GM18499 (cell line): Measurements from ENCODE around the gene RIPK1.

Experiments
- ATAC-seq: cut with Tn5 transposase; IDR thresholded peaks from one replicate; pipeline ENCODE4 v1.9.1; 2021; ENCODE audit warnings: moderate number of reproducible peaks; ENCODE audit not compliant: insufficient read depth, unreplicated experiment

RIPK1 gene

GRCh38 chr6:3157131-3157933 is 89.0 kb downstream of the RIPK1 start, which contains the start of gene TUBB2A:
TUBB2A (minus strand) TSS chr6:3157544; CDS start chr6:3157463, 81 bp downstream.
- ATAC-seq, result no peak

GRCh38 chr6:3159805-3160781 is 91.8 kb downstream of the RIPK1 start:
- ATAC-seq, result no peak

- no peak for ATAC-seq
Observed at GRCh38 chr6:3162067-3162497, 93.8 kb downstream of the RIPK1 start.

DNA sequence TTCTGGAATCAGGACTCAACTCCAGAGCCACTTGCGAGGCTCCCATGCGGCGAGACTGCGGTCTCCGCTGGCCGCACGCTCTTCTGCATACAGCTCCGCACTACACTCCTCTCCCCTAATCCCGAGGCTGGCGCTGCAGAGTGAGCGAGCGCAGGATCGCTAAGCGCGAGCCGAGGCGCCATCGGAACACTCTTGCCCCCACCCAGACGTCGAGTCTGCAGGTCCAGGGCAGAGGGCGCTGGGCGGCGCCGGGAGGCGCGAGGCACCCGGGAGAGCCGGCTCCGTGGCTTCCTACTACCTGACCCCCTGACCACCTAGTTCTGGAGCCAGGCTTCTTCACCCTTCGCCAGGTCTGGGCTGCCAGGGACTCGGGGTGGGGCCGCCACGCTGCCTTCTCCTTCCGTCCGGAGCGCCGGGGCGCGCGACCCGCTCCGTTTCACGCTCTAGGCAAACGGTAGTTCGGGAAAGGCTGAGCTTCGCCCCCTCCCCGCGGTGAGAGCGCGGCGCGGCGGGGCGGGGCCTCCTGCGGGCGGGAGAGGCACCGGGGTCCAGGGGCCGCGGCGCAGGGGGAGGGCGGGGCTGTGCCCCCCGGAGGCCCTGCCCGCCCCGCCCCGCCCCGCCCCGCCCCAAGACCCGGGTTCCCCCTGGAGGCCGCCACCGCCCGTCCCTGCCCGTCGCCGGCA is 94.4 kb downstream of the RIPK1 start:
- no peak for ATAC-seq

DNA sequence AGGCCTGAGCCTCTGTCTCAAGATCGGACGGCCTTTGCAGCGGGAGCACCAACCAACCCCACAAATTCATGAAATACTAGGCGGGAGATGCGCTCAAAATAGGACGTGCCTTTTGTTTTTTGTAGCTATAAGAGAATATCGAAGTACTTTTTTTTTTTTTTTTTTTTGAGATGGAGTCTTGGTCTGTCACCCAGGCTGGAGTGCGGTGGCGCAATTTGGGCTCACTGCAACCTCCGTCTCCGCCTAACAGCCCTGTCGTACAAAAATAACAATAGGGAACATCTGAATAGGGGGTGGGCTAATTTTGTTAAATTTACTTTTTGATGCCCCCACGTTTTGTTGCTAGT is 94.9 kb downstream of the RIPK1 start:
- no peak for ATAC-seq

GRCh38 chr6:3164388-3164787 is 96.1 kb downstream of the RIPK1 start:
- ATAC-seq, result no peak
